NCI-H2171 (cell line): ENCODE results near the gene CD34.

ENCODE experiments used
- DNase-seq: peaks from one replicate; lab custom pipeline; 2025; lab: John Stamatoyannopoulos, UW

Gene CD34

GRCh38 chr1:207852576-207853371, 58.2 kb downstream of the CD34 start:
- DNase-seq: no peak

DNA sequence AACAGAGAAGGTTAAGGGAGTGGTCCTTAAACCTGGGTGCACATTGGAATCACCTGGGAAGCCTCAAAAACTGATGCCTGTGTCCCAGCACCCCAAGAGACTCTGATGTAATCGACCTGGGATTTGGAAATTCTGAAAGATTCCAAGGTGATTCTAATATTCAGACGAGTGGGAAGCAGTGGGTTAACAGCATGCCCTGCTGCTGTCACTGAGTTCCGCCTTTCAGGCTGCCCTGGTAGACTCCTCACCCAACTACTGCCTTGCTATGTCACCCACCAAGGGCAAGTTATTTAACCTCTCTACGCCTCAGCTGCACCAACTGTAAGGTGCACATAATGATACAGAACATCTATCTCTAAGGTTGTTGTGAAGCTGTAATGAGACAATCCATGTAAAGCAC, 59.2 kb downstream of the CD34 start:
- no peak for DNase-seq

GRCh38 chr1:207850621-207851407, 60.1 kb downstream of the CD34 start:
- no peak for DNase-seq

DNA sequence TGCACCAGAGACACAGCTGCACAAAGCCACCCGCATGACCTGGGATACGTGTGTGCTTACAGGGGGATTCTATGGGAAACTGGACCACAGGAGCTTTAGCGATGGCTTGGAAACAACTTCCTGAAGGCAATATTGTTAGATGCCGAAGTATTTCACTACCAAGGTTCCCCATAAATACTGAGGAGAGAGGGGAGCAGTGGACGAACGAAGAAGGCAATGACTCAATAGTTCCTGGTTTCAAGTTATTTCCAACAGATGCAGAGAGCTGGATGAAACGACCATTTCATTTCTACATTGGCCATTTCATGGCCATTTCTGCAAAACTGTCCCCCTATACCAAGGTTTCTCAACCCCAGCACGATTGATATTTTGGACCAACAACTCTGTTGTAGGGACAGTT, 61.3 kb downstream of the CD34 start:
- no peak for DNase-seq

GRCh38 chr1:207849016-207849415, 61.9 kb downstream of the CD34 start:
- DNase-seq: no peak

DNA sequence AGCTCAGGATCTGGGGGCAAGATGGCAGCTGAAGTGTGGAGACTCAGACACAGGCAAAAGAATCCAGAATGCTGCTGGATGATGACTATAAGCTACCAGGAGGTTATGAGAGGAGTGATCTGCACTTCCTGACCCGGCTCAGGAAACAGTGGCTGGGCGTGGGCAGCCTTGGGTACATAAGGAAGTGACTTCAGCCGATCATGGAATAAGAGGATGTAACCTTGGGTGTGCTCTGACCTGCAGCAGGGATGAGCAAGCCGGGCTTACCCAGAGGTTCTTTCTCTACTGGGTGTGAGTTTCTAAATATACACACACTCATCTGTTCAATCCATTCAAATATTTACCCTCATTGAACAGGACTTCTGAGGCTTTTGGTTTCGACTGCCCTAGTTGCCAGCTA, 62.7 kb downstream of the CD34 start:
- no peak for DNase-seq

DNA sequence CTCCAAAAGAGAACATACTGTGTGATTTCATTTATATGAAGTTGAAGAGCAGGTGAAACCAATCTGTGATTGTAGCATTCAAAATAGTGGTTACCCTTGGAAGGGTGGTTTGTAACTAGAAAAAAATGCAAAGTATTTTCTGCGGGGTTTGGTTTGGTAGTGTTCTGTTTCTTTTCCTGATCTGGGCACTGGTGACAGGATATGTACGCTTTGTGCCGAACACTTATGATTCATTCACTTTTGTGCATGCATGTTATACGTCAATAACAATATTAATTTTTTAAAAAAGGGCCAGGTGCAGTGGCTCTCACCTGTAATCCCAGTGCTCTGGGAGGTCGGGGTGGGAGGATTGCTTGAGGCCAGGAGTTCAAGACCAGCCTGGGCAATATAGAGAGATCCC, 63.8 kb downstream of the CD34 start:
- no peak for DNase-seq

DNA sequence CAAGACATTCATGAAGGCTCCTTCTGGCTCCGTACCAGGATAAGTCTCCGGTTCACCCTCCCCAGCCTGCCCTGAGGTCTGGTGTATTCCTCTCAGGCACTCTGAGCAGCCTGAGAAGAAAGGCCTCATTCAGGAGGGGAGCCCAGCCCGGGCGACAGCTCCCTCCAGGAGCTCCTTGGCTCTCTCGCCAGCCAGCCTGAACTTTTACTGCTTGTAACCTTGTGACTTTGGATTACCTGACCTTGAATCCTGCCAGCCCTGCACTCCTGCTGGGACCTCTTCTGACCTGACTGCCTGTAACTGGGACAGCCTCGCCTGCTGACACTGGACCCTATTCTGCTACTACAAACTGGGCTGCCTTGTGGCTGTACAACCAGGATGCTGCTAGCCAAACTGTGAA, 65.8 kb downstream of the CD34 start:
- no peak for DNase-seq

GRCh38 chr1:207844371-207844770, 66.6 kb downstream of the CD34 start:
- no peak for DNase-seq

GRCh38 chr1:207842506-207842905, 68.4 kb downstream of the CD34 start:
- DNase-seq: no peak

- DNase-seq: no peak
These were observed 69.0 kb downstream of the CD34 start for GRCh38 chr1:207841901-207842300.

DNA sequence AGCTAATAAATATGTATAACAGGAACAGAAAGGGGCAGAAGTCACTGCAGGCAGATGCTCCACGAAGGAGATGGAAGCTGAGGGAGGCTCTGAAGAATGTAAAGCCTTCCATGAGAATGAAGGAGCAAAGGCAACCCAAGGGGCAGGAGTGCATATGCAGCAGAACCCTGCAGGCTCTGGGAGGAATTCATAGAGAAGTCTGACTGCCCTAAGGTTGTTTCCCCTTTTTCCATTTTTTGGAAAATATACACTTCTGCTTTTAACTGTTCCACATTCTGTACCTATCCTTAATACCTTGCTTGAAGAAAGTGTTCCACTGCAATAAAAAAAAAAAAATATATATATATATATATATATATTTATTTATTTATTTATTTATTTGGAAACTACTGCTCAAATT, 69.6 kb downstream of the CD34 start:
- DNase-seq: no peak

DNA sequence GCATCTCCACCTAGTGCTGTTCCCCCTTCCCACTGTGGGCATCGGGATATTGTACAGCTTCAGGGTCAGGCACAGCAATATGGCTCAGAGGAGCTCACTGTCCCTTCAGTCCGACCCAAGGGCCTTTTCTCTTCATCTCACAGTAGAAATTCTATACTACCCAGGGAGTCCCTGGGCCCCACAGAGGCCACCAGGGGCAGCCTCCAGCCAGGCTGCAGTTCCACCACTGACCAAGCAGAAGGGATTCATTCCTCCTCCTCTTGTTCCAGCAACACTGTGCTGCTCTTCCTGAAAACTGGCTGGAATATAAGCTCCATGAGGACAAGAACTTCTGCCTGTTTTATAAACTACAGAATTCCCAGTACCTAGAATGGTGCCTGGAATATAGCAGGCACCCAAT, 70.5 kb downstream of the CD34 start:
- no peak for DNase-seq

- DNase-seq: no peak
These were observed 71.9 kb downstream of the CD34 start for GRCh38 chr1:207839083-207839413.

GRCh38 chr1:207838156-207839082, 72.5 kb downstream of the CD34 start:
- no peak for DNase-seq

GRCh38 chr1:207837673-207838072, 73.3 kb downstream of the CD34 start:
- no peak for DNase-seq

DNA sequence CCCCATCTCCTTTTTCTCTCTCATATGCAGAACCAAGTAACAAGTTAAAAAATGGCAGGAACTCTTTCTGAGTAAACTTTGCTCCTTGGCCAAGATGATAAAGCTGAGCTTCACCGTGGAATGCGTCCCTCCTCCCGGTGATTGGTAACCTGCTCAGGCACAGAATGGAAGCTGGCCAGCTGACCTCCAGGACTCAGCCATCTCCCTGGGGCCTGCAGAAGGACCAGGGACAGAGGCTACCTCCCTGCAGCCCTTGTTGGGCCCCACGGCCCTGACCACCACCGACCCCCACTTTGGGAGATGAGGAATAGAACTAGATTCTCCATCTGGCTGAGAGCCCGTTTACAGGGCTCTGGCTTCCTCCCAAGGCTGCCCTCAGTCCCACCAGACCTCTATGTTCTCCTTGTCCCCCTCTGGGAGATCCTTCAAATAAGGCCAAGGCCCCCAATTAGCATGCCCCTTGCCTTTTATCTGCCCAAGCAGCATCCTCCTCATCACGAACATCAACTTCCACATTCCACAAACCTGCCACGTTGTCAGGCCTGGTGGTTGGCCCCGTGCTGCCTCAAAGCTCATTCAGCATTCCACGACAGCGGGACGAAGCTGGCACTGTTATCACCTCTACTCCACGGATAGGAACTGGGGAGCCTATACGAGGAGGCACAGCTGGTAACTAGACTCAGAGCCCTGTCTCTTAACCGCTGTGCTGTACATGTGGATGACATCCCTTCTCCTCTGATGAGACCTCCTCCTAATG, 74.2 kb downstream of the CD34 start:
- DNase-seq: no peak

GRCh38 chr1:207835958-207836357, 75.0 kb downstream of the CD34 start:
- DNase-seq: no peak

GRCh38 chr1:207833956-207834660, 76.8 kb downstream of the CD34 start:
- no peak for DNase-seq

- no peak for DNase-seq
These were observed 77.5 kb downstream of the CD34 start for GRCh38 chr1:207833381-207833780.

DNA sequence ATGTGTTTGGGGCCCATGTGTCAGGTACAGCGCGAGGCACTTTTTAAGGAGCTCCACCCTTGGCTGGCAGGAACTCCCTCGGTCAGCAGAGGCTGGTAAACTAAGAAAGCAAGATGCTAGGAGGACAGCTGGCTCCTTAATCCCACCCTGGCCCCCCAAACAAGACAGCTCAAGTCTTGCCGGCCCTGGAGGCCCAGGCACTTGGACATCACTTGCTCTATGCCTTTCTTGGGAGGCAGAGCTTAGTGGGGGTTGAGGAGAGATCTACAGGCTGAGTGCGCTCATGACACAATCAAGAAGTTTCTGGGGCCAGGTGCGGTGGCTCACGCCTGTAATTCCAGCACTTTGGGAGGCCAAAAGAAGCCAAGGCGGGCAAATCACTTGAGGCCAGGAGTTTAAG, 78.1 kb downstream of the CD34 start:
- DNase-seq: no peak
